Adrenal gland (tissue), 12 donors: ENCODE results near the gene SHH. TPM values are rescaled to one million over a fixed set of nuclear protein-coding genes. Genes with fewer than 3 reads are reported as not detected.
A peak's percentile ranks its signal among the peaks of the same experiment; 100 is the strongest.

Experiments
- DNase-seq, 7 donors: peaks; one replicate each; pipeline ENCODE4 v3.0.0-alpha.2; 2019 to 2020
- H3K27ac ChIP-seq, 5 donors: fragments of 200-600 bp; sonication (generic) in 4 of 5; 1 replicate in 3 of 5; 2 replicates in 2 of 5; pipeline versions ENCODE4 v1.5.1 to v1.8.0; 2016 to 2020; ENCODE audit warnings: mild to moderate bottlenecking in 1 of 5
- H3K27me3 ChIP-seq: fragments of 200-600 bp; 2 replicates; pipeline ENCODE4 v1.8.0; 2021
- H3K36me3 ChIP-seq, 2 donors: fragments of 200-600 bp; replicated peaks in 1 of 2; 1 replicate in 1 of 2; 2 replicates in 1 of 2; pipeline versions ENCODE4 v1.5.1 to v1.8.0; 2018 to 2022
- H3K4me1 ChIP-seq, 2 donors: fragments of 200-600 bp; replicated peaks in 1 of 2; 1 replicate in 1 of 2; 2 replicates in 1 of 2; pipeline versions ENCODE4 v1.5.1 to v1.8.0; 2018 to 2021
- H3K4me3 ChIP-seq, 4 donors: fragments of 200-600 bp; sonication (generic) in 3 of 4; one replicate each; pipeline ENCODE4 v1.5.1; 2016 to 2018
- H3K9me3 ChIP-seq, 3 donors: fragments of 200-600 bp; sonication (generic) in 1 of 3; replicated peaks in 1 of 3; 1 replicate in 2 of 3; 2 replicates in 1 of 3; pipeline versions ENCODE4 v1.5.1 to v1.8.0; 2016 to 2021
- POLR2A ChIP-seq, 2 donors: fragments of 450-650 bp; IDR thresholded peaks; one replicate each; pipeline ENCODE4 v1.6.1; 2017; ENCODE audit warnings: antibody characterized with exemption in 2 of 2, mild to moderate bottlenecking in 2 of 2, moderate library complexity in 1 of 2
- WGBS, 4 donors: extraction: QIAGEN DNeasy Blood & Tissue Kit in 2 of 4; methylation state at CpG; one replicate each; pipeline versions ENCODE4 v1.1.5 to v1.1.7; 2013 to 2017; 5-methylcytosine and 5-hydroxymethylcytosine counted together
- intact Hi-C, 2 donors: fragments of 100-400 bp; cut with DNase I; formaldehyde crosslinking; loops; one replicate each; pipeline versions ENCODE4 v1.14.1 to v1.15.0; 2022 to 2023
- polyA plus RNA-seq, 3 donors: library from polyadenylated mRNA; stranded (reverse); fragments of 200-250 nt in 2 of 3; fragments of 350-450 nt in 1 of 3; fragmentation: Illumina TruSeq in 1 of 3; extraction: RNeasy Lipid Tissue Mini Kit (QIAGEN cat#74804) in 1 of 3; gene quantifications; one replicate each; pipeline ENCODE4 v1.2.3, GENCODE V29; 2013 to 2014
- total RNA-seq, 9 donors: library from RNA; depleted of rRNA in 4 of 9; stranded (reverse); fragments of >200 nt in 4 of 9; fragments of 120-200 nt in 1 of 9; fragmentation: NEBNext Ultra II Directional in 1 of 9; extraction: Animal tissue kit (Norgen Biotek cat#: 25700) in 1 of 9; gene quantifications; one replicate each; pipeline versions ENCODE4 v1.1.0 to v1.2.4, GENCODE V29; 2013 to 2023
- TF ChIP-seq, protein P1 (sequence below), 6 experiments: fragments of 450-650 bp in 4 of 6; fragments of 200-600 bp in 2 of 6; sonication (generic) in 1 of 6; IDR thresholded peaks; 1 replicate in 5 of 6; 2 replicates in 1 of 6; pipeline versions ENCODE4 v1.5.1 to v1.8.0; 2016 to 2021; ENCODE audit warnings: antibody characterized with exemption in 6 of 6, mild to moderate bottlenecking in 2 of 6, moderate library complexity in 1 of 6
- donor health status: healthy with polysubstance abuse.
- donor health status: Bipolar disorder and iron deficiency.
- donor health status: DM: yes; HTN: yes; CAD: no.
- donor health status: DM: no; HTN: no; CAD: no.
- donor health status: DM: no; HTN: no; CAD: no.
- donor health status: DM: yes; HTN: yes; CAD: no.

SHH gene
- total and polyA plus RNA-seq, 12 donors, result 2.1 to 38.0 (median 11.0) TPM

DNA sequence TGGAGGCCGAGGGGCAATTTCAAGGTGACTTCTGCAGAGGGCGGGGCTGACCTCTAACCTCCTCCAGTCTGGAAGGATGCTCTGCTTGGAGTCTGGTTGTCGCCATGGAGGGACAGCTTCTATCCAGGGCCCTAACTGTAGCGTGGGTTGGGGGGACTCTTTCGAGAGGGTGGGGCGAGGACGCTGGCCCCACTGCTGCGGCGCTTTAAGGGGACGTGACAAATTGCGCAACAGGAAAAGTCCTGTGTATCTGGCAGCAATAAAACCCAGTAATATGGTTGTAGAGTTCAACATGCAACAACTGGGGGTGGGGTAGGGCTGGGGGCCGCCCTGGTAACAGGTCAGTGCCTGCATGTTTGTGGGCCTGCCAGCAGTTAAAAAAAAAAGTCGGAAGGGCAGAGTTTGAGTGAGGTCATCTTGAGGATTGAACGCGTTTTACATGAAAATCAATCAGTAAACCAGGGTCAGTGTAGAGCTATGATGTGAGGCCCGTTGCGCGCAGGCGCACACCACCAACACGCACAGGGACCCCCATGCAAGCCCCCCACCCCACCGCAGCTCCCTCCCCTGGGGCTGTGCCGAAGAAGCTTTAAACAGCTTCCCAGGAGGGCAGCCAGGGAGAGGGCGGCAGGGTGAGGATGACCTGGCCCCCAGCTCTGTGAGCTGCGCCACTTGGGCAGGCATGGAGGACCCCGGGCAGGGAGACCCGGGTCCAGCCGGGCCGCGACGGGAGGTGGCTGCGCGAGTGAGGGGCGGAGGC lies 4.3 kb downstream of the SHH start:
- H3K4me3 ChIP-seq, result peak overlapping the region in 2 of 4 donors; percentile 21 to 77
- TF ChIP-seq POLR2A (IDR thresholded peaks at IDR 0.05), result no peak
- TF ChIP-seq, protein P1, sequence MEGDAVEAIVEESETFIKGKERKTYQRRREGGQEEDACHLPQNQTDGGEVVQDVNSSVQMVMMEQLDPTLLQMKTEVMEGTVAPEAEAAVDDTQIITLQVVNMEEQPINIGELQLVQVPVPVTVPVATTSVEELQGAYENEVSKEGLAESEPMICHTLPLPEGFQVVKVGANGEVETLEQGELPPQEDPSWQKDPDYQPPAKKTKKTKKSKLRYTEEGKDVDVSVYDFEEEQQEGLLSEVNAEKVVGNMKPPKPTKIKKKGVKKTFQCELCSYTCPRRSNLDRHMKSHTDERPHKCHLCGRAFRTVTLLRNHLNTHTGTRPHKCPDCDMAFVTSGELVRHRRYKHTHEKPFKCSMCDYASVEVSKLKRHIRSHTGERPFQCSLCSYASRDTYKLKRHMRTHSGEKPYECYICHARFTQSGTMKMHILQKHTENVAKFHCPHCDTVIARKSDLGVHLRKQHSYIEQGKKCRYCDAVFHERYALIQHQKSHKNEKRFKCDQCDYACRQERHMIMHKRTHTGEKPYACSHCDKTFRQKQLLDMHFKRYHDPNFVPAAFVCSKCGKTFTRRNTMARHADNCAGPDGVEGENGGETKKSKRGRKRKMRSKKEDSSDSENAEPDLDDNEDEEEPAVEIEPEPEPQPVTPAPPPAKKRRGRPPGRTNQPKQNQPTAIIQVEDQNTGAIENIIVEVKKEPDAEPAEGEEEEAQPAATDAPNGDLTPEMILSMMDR (IDR thresholded peaks at IDR 0.05), result no peak
- peaks cover 0 to 34% of the 10 kb centered on the region in 2 donors for H3K4me1 ChIP-seq
- no peaks in the 10 kb centered on the region for H3K9me3 ChIP-seq
- H3K36me3 ChIP-seq, result no peaks in the 10 kb centered on the region
- peaks cover 39% of the 10 kb centered on the region for H3K27me3 ChIP-seq
- DNase-seq, result no peak
- 16 to 35% (median 33%) methylated on average over 19 to 33 of the region's 33 CpGs for whole genome bisulfite sequencing, 4 donors
- peak overlapping the region in 2 of 5 donors; percentile 54 to 90 for H3K27ac ChIP-seq
- intact Hi-C loops, result loop anchor here (5.0 to 10.0 kb wide), 3 partner anchors 669 to 797 kb away; no protein-coding TSS in a partner anchor

DNA sequence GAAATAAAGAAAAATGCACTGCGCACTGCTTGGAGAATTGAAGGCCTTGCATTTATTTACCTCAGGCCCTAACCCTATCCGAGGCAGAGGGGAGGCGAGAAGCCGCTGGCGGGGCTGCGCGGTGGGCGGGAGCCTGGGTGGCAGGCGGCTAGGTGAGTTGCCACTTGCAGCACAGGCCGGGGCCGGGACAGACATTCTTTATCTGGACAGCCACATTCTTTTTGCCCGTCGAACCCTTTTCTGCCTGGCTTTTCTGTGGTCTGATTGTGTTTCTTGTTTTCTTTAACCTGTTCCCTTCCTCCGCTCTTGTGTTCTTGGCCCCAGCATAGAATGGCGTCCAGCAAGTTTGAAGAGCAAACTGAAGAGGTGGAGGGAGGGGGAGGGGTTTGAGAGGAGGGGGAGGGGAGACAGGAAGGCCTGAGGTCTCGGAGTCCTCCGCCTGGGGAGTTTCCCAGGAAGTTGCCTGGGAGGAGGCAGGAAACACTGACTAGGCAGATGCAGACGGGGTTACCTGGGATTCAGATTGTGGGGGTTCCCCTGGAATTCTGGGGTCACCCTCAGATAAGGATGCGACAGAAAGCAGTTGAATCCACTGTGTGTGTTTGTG lies 5.1 kb downstream of the SHH start:
- TF ChIP-seq, protein P1 (IDR thresholded peaks at IDR 0.05), result no peak
- no peak for TF ChIP-seq POLR2A (IDR thresholded peaks at IDR 0.05)
- WGBS, 4 donors, result 53 to 63% (median 58%) methylated on average over 16 to 19 of the region's 19 CpGs
- Histone ChIP-seq H3K27ac (peak overlapping the region in 1 of 5 donors; percentile 90), H3K27me3 (peaks cover 41% of the 10 kb centered on the region), H3K4me1 (peaks cover 0 to 34% of the 10 kb centered on the region in 2 donors), H3K9me3 (no peaks in the 10 kb centered on the region), H3K4me3 (peak overlapping the region in 1 of 4 donors; percentile 77), H3K36me3 (no peaks in the 10 kb centered on the region)
- intact Hi-C loops, result loop anchor here (5.0 to 10.0 kb wide), 3 partner anchors 670 to 798 kb away; no protein-coding TSS in a partner anchor
- no peak for DNase-seq

DNA sequence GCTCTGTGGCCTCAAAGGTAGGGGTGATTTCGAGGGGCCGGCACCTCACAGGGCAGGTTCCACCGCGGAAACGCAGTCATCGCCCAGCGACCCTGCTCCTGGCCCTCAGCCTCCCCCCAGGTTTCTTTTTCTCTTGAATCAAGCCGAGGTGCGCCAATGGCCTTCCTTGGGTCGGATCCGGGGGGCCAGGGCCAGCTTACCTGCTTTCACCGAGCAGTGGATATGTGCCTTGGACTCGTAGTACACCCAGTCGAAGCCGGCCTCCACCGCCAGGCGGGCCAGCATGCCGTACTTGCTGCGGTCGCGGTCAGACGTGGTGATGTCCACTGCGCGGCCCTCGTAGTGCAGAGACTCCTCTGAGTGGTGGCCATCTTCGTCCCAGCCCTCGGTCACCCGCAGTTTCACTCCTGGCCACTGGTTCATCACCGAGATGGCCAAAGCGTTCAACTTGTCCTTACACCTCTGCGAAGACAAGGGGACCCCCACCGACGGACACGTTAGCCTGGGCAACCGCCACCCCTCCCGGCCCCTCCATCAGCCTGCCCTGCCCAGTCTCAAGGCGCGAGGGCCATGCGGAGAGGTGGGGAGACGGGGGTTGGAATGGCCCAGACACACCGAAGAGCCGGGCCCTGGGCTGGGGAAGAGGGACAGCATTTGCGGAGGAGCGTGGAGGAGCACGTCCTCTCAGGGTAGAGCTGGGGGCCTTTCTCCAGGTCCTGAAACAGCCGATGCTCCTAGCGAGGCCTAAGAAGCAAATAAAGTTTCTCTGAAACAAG lies 6.0 kb downstream of the SHH start:
- 17 to 67% (median 55%) methylated on average over 12 to 47 of the region's 47 CpGs for WGBS, 4 donors

More for the DNA sequence above, 6.0 kb downstream of the SHH start:
- peaks cover 0 to 34% of the 10 kb centered on the region in 2 donors for H3K4me1 ChIP-seq
- TF ChIP-seq, protein P1 (IDR thresholded peaks at IDR 0.05), result no peak
- no peak for TF ChIP-seq POLR2A (IDR thresholded peaks at IDR 0.05)
- peaks cover 34% of the 10 kb centered on the region for H3K27me3 ChIP-seq
- H3K4me3 ChIP-seq, result no peak overlapping the region
- no peak overlapping the region for H3K27ac ChIP-seq
- DNase-seq, result no peak
- intact Hi-C loops, result loop anchor here (5.0 to 10.0 kb wide), 3 partner anchors 671 to 799 kb away; no protein-coding TSS in a partner anchor
- H3K36me3 ChIP-seq, result no peaks in the 10 kb centered on the region
- no peaks in the 10 kb centered on the region for H3K9me3 ChIP-seq
